ENCODE measurements around the gene ERO1B. TPM values are rescaled to one million over a fixed set of nuclear protein-coding genes. Genes with fewer than 3 reads are reported as not detected.

The ERO1B gene
- total RNA-seq, 6 donors from 2014 or later: 4.1 to 14.5 (median 6.8) TPM

- WGBS, 2 donors: 87 to 96% methylated on average over 4 of the region's 4 CpGs
- Histone ChIP-seq H3K9me3 (peaks cover 0 to under 1% (median 0%) of the 10 kb centered on the region in 4 donors), H3K36me3 (no peaks in the 10 kb centered on the region), H3K27ac (no peak overlapping the region), H3K4me3 (no peak overlapping the region), H3K4me1 (peaks cover 0 to 3% (median 0%) of the 10 kb centered on the region in 4 donors), H3K27me3 (no peaks in the 10 kb centered on the region)
- ATAC-seq (ENCODE audit: low FRiP score in 2 of 2) (no peak), DNase-seq (no peak)
- TF ChIP-seq EP300 (IDR thresholded peaks at IDR 0.05) (no peak), POLR2AphosphoS5 (IDR thresholded peaks at IDR 0.05) (no peak), CTCF (IDR thresholded peaks at IDR 0.05) (no peak), POLR2A (IDR thresholded peaks at IDR 0.05) (no peak)
Measured at GRCh38 chr1:236167578-236167977, 114.2 kb downstream of the ERO1B start.

DNA sequence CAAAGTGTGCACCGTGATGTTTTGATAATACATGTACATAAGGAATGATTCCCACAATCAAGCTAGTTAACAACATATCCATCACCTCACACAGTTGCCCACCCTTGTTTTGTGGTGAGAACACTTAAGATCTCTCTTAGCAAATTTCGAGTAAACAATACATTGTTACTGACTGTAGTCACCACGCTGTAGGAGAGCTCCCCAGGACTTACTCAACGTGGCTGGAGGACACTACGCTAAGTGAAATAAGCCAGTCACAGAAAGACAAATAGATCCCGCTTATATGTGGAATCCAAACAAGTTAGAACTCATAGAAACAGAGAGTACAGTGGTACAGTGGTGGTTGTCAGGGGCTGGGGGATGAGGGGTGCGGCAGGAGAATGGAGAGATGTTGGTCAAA, 114.6 kb downstream of the ERO1B start:
- 84 to 85% methylated on average over 7 of the region's 7 CpGs for WGBS, 2 donors
- Histone ChIP-seq H3K4me3 (no peak overlapping the region), H3K27me3 (no peaks in the 10 kb centered on the region), H3K27ac (no peak overlapping the region), H3K9me3 (peaks cover 0 to 5% (median 4%) of the 10 kb centered on the region in 4 donors), H3K36me3 (no peaks in the 10 kb centered on the region), H3K4me1 (peaks cover 0 to 3% (median 0%) of the 10 kb centered on the region in 4 donors)
- ATAC-seq (ENCODE audit: low FRiP score in 2 of 2): no peak
- no peak for DNase-seq
- no peak for TF ChIP-seq CTCF (IDR thresholded peaks at IDR 0.05)

GRCh38 chr1:236166041-236166440, 115.7 kb downstream of the ERO1B start:
- H3K27ac ChIP-seq: no peak overlapping the region
- no peaks in the 10 kb centered on the region for H3K27me3 ChIP-seq
- peaks cover 0 to 3% (median 0%) of the 10 kb centered on the region in 4 donors for H3K4me1 ChIP-seq
- ATAC-seq (ENCODE audit: low FRiP score in 2 of 2) (no peak), DNase-seq (no peak)
- no peak for TF ChIP-seq EP300 (IDR thresholded peaks at IDR 0.05)
- TF ChIP-seq POLR2A (IDR thresholded peaks at IDR 0.05): no peak
- no peak for TF ChIP-seq POLR2AphosphoS5 (IDR thresholded peaks at IDR 0.05)
- no peak for TF ChIP-seq CTCF (IDR thresholded peaks at IDR 0.05)
- no peak overlapping the region for H3K4me3 ChIP-seq
- peaks cover 0 to 15% (median 13%) of the 10 kb centered on the region in 4 donors for H3K9me3 ChIP-seq
- no peaks in the 10 kb centered on the region for H3K36me3 ChIP-seq
- WGBS, 2 donors: 90 to 95% methylated on average over 6 of the region's 6 CpGs

Small RNA genes within 50 kb of the gene (small RNA-seq; reads per million reads assigned to genes)
- 0.14 to 4.4 (median 0.71) reads per million in 4 donors for gene RNU2-70P

Other genes starting within 250 kb of the ERO1B start
- gene NID1, start 216.9 kb downstream of the ERO1B start, total RNA-seq: 10 to 100 TPM; 26.8 to 81.1 (median 46.1) TPM
- gene GPR137B, start 139.4 kb downstream of the ERO1B start, total RNA-seq: 10 to 100 TPM; 14.0 to 31.8 (median 26.9) TPM
- gene EDARADD, start 112.3 kb upstream of the ERO1B start, total RNA-seq: 1 to 10 TPM in 1 of 6 donors, under 1 TPM in 4, not detected in 1; 0.11 to 2.6 (median 0.57) TPM
- gene LGALS8, start 242.0 kb upstream of the ERO1B start, total RNA-seq: 100 to 1,000 TPM in 1 of 6 donors, 10 to 100 TPM in 5; 56.2 to 225 (median 75.2) TPM

Measured in upper lobe of left lung (tissue), 6 donors.